HepG2 (cell line): ENCODE results near the gene SFI1. TPM values are rescaled to one million over a fixed set of nuclear protein-coding genes. Genes with fewer than 3 reads are reported as not detected.

ENCODE experiments used
- AHR ChIP-seq: IDR thresholded peaks from 2 replicates; pipeline ENCODE4 v1.6.1; 2018; ENCODE audit warnings: missing genetic modification reagents, missing compliant biosample characterization
- ARID2 ChIP-seq: sonication (generic); formaldehyde crosslinking; IDR thresholded peaks from 2 replicates; pipeline ENCODE4 v1.8.1; 2022; ENCODE audit warnings: mild to moderate bottlenecking, missing genetic modification reagents, borderline replicate concordance
- ARNT ChIP-seq: fragments of 450-650 bp; IDR thresholded peaks from 2 replicates; pipeline ENCODE4 v1.6.1; 2017
- ARNTL ChIP-seq: sonication (generic); formaldehyde crosslinking; IDR thresholded peaks from 2 replicates; pipeline ENCODE4 v1.4.0; 2020; ENCODE audit warnings: mild to moderate bottlenecking, missing genetic modification reagents
- CAMTA2 ChIP-seq: sonication (generic); formaldehyde crosslinking; IDR thresholded peaks from 2 replicates; pipeline ENCODE4 v1.4.0; 2020; ENCODE audit warnings: mild to moderate bottlenecking, missing genetic modification reagents, borderline replicate concordance
- CBFB ChIP-seq: sonication (generic); formaldehyde crosslinking; IDR thresholded peaks from 2 replicates; pipeline ENCODE4 v1.4.0; 2020; ENCODE audit warnings: missing genetic modification reagents
- DMAP1 ChIP-seq: IDR thresholded peaks from 2 replicates; pipeline ENCODE4 v1.6.1; 2016
- DR1 ChIP-seq: sonication (generic); formaldehyde crosslinking; IDR thresholded peaks from 2 replicates; pipeline ENCODE4 v1.8.0; 2021; ENCODE audit warnings: mild to moderate bottlenecking, missing genetic modification reagents, inconsistent platforms
- EED ChIP-seq: sonication (generic); formaldehyde crosslinking; IDR thresholded peaks from 2 replicates; pipeline ENCODE4 v1.5.0; 2020; ENCODE audit warnings: mild to moderate bottlenecking, missing genetic modification reagents
- EHMT2 ChIP-seq: fragments of 200-600 bp; sonication (generic); IDR thresholded peaks from 2 replicates; pipeline ENCODE4 v1.7.0; 2017; ENCODE audit warnings: antibody characterized with exemption, low read depth, low read length, borderline replicate concordance
- FOXO1 ChIP-seq: sonication (generic); formaldehyde crosslinking; IDR thresholded peaks from 2 replicates; pipeline ENCODE4 v1.4.0; 2020; ENCODE audit warnings: missing genetic modification reagents
- ISL2 ChIP-seq: sonication (generic); formaldehyde crosslinking; IDR thresholded peaks from 2 replicates; pipeline ENCODE4 v1.5.0; 2020; ENCODE audit warnings: missing genetic modification reagents
- KAT7 ChIP-seq: IDR thresholded peaks from 2 replicates; pipeline ENCODE4 v1.6.1; 2018; ENCODE audit warnings: borderline replicate concordance, missing compliant biosample characterization
- KLF9 ChIP-seq: IDR thresholded peaks from 2 replicates; pipeline ENCODE4 v1.6.1; 2016; ENCODE audit warnings: low read depth
- NCOA2 ChIP-seq: sonication (generic); formaldehyde crosslinking; IDR thresholded peaks from 2 replicates; pipeline ENCODE4 v1.8.0; 2022; ENCODE audit warnings: inconsistent platforms
- NFE2L1 ChIP-seq: sonication (generic); formaldehyde crosslinking; IDR thresholded peaks from 2 replicates; pipeline ENCODE4 v1.4.0; 2020; ENCODE audit warnings: missing genetic modification reagents, mild to moderate bottlenecking, borderline replicate concordance
- PAX8 ChIP-seq: sonication (generic); formaldehyde crosslinking; IDR thresholded peaks from 2 replicates; pipeline ENCODE4 v1.8.0; 2022; ENCODE audit warnings: mild to moderate bottlenecking, missing genetic modification reagents, borderline replicate concordance
- RFXANK ChIP-seq: IDR thresholded peaks from 2 replicates; pipeline ENCODE4 v1.6.1; 2016
- SAP130 ChIP-seq: IDR thresholded peaks from 2 replicates; pipeline ENCODE4 v1.6.1; 2016; ENCODE audit warnings: low read depth
- TEAD2 ChIP-seq: sonication (generic); formaldehyde crosslinking; IDR thresholded peaks from 2 replicates; pipeline ENCODE4 v1.9.0; 2021; ENCODE audit warnings: missing genetic modification reagents
- WIZ ChIP-seq: sonication (generic); formaldehyde crosslinking; IDR thresholded peaks from 2 replicates; pipeline ENCODE4 v1.5.1; 2020; ENCODE audit warnings: mild to moderate bottlenecking, missing genetic modification reagents
- ZFP36L2 ChIP-seq: sonication (generic); formaldehyde crosslinking; IDR thresholded peaks from 2 replicates; pipeline ENCODE4 v1.4.0; 2020; ENCODE audit warnings: missing genetic modification reagents
- ZFP62 ChIP-seq: sonication (generic); formaldehyde crosslinking; IDR thresholded peaks from 2 replicates; pipeline ENCODE4 v1.4.0; 2020; ENCODE audit warnings: missing genetic modification reagents
- ZFYVE20 ChIP-seq: sonication (generic); formaldehyde crosslinking; IDR thresholded peaks from 2 replicates; pipeline ENCODE4 v1.8.0; 2023; ENCODE audit warnings: low read depth, mild to moderate bottlenecking, moderate library complexity, missing genetic modification reagents, borderline replicate concordance
- ZHX2 ChIP-seq, 2 experiments: sonication (generic) in 1 of 2; formaldehyde crosslinking in 1 of 2; IDR thresholded peaks; 2 replicates each; pipeline versions ENCODE4 v1.6.1 to v1.9.0; 2014 to 2022; ENCODE audit warnings: antibody characterized with exemption in 1 of 2, borderline replicate concordance in 1 of 2, inconsistent platforms in 1 of 2, low read depth in 1 of 2, missing genetic modification reagents in 1 of 2
- ZIK1 ChIP-seq: sonication (generic); formaldehyde crosslinking; IDR thresholded peaks from 2 replicates; pipeline ENCODE4 v1.5.0; 2020; ENCODE audit warnings: mild to moderate bottlenecking, low read depth, missing genetic modification reagents, borderline replicate concordance
- ZNF577 ChIP-seq: sonication (generic); formaldehyde crosslinking; IDR thresholded peaks from 2 replicates; pipeline ENCODE4 v1.4.0; 2020; ENCODE audit warnings: mild to moderate bottlenecking, low read depth, missing genetic modification reagents, borderline replicate concordance
- ZNF615 ChIP-seq: sonication (generic); formaldehyde crosslinking; IDR thresholded peaks from 2 replicates; pipeline ENCODE4 v1.5.0; 2020; ENCODE audit warnings: mild to moderate bottlenecking, missing genetic modification reagents, borderline replicate concordance
- ZNF777 ChIP-seq: sonication (generic); formaldehyde crosslinking; IDR thresholded peaks from 2 replicates; pipeline ENCODE4 v1.4.0; 2020; ENCODE audit warnings: missing genetic modification reagents
- polyA plus RNA-seq, 8 experiments: library from polyadenylated mRNA; depleted of rRNA in 3 of 8; stranded (reverse) in 7 of 8; unstranded in 1 of 8; fragments of >200 nt; fragmentation: Illumina TruSeq in 4 of 8; extraction: Trizol in 4 of 8; gene quantifications; 2 replicates each; pipeline versions ENCODE4 v1.2.1 to v1.2.3, GENCODE V29; 2011 to 2016; ENCODE audit warnings: low read depth in 4 of 8, missing spikeins in 1 of 8, mixed read lengths in 1 of 8; ENCODE audit not compliant: insufficient read depth in 1 of 8
- total RNA-seq, 5 experiments: library from RNA; depleted of rRNA; stranded (reverse); fragments of >200 nt; fragmentation: Illumina TruSeq; extraction: Trizol; gene quantifications; 2 replicates each; pipeline ENCODE4 v1.2.3, GENCODE V29; 2016; ENCODE audit warnings: low read depth in 1 of 5

The SFI1 gene
- total and polyA plus RNA-seq, 2 of the 13 experiments (the other 11 are each of a cell fraction or from before 2014, with no cell fraction given): 20.5 to 40.1 TPM

DNA sequence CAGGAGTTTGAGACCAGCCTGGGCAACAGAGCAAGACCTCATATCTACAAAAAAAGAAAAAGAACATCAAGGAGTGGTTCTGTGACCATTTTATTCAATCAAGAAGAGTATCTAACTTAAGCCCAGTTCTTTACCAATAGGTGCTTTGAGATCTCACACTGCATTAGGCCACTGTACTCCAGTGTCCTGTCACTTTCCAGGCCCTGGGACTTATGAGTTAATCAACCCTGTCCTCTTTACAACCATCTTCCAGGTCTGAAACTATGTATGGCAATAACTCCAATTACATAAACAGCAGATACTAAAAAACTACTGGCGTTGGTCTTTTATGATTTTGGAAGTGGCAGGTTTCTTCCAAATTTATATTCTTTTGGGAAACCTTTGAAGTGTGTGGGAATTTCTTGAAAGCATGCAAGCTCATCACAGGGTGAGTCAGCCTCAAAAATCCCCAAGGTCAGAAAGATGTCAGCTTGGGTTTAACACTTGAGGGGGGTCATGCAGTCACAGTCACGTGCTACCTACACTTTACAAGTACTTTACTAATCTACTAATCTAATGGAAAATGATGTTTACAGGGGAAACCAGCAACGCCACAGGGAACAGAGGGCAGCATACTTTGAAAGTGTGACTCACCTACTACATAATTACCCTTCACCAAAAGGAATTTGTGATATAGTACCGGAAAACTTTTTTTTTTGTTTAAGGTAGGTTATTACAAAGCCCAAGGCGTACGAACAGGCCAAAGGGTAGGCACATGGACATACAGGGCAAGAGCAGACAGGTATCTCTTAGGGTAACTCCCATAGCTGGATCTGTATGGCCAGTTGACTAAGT lies 150.1 kb downstream of the SFI1 start (continued):
- TF ChIP-seq ZHX2 (IDR thresholded peaks at IDR 0.05; ENCODE audit: low read depth) (no peak), ZHX2 (CRISPR knock-in tag; IDR thresholded peaks at IDR 0.05; ENCODE audit: borderline replicate concordance) (no peak), ZFP36L2 (CRISPR knock-in tag) (no peak), WIZ (CRISPR knock-in tag) (no peak), RFXANK (CRISPR knock-in tag) (no peak), ZIK1 (CRISPR knock-in tag) (no peak), ZNF577 (CRISPR knock-in tag) (no peak), ARID2 (CRISPR knock-in tag) (no peak), EHMT2 (no peak), ZNF777 (CRISPR knock-in tag) (no peak), ARNTL (no peak), SAP130 (CRISPR knock-in tag) (peak; percentile 69), CBFB (CRISPR knock-in tag) (no peak), EED (CRISPR knock-in tag) (no peak), PAX8 (CRISPR knock-in tag) (no peak), AHR (CRISPR knock-in tag) (no peak), ISL2 (CRISPR knock-in tag) (0 out of 2 replicates have a peak, but pooled peaks have one; percentile 19), NFE2L1 (no peak), ZFYVE20 (CRISPR knock-in tag) (no peak), DMAP1 (CRISPR knock-in tag) (no peak), FOXO1 (CRISPR knock-in tag) (no peak), ZNF615 (CRISPR knock-in tag) (no peak), CAMTA2 (CRISPR knock-in tag) (no peak), DR1 (CRISPR knock-in tag) (no peak), KLF9 (no peak), NCOA2 (CRISPR knock-in tag) (peak; percentile 36; the same call in 1 of the 2 replicates), KAT7 (CRISPR knock-in tag) (no peak), TEAD2 (CRISPR knock-in tag) (no peak), ZFP62 (CRISPR knock-in tag) (no peak), ARNT (no peak)
